GM18507 (cell line): ENCODE results near the gene DEFB124.
"Not testable (repeated sequence)": the region's sequence is repeated elsewhere in the genome, so short reads cannot be mapped to it uniquely, and the experiment has no call there.

ENCODE experiments used
- DNase-seq: peaks from one replicate; pipeline ENCODE4 v3.0.0; 2011; ENCODE audit warnings: low read depth; ENCODE audit not compliant: insufficient read length; ENCODE audit errors: extremely low spot score
- FAIRE-seq: peaks from 2 replicates; lab custom pipeline; 2011; peaks lifted over from hg19 to GRCh38; lab: Jason Lieb, UNC

The DEFB124 gene

DNA sequence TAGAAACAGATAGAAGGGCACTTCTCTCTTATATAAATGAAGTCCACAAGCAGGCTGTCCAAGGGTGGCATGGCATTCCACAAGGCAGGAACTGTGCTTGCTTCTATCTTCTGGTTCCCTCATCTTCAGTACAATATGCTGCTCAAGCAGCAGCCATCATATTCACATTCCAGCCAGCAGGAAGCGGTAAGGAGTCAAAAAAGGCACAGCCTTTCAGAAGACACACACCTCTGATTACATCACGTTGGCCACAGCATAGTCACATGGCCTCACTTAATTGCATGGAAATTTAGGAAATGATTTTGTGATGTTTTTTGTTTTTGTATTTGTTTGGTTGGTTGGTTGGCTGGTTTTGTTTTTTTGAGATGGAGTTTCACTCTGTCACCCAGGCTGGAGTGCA lies 19.2 kb upstream of the DEFB124 start:
- FAIRE-seq (no peak), DNase-seq (no peak)

DNA sequence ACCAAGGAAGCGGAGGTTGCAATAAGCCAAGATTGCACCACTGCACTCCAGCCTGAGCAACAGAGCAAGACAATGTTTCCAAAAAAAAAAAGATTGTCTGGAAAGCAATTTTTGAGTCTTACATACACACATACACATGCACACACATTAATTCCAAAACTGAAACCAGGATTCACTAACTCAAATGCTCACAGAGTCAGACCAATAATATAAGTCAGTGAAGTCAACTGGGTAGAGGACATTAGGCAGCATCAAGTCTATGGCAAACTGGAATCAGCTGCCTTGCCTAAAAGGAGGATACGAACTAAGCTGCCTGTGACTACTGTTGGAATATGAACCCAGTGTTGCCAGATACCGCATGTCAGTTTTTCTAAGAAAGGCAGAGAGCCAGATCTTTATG lies 15.8 kb upstream of the DEFB124 start:
- DNase-seq = no peak
- FAIRE-seq = no peak

DNA sequence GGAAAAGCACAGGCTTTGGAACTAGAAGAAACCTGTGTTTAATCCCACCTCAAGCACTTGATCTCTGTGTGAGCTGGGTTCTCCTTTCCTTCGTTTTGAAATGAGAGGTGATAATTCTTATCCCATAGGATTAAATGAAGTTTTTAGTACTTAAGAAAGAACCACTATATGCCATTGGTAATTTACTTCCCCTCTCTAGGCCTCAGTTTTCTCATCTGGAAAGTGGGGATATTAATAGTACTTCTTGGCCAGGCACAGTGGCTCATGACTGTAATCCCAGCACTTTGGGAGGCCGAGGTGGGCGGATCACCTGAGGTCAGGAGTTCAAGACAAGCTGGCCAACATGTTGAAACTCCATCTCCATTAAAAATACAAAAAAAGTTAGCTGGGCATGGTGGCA lies 14.2 kb upstream of the DEFB124 start:
- FAIRE-seq (no peak), DNase-seq (no peak)

DNA sequence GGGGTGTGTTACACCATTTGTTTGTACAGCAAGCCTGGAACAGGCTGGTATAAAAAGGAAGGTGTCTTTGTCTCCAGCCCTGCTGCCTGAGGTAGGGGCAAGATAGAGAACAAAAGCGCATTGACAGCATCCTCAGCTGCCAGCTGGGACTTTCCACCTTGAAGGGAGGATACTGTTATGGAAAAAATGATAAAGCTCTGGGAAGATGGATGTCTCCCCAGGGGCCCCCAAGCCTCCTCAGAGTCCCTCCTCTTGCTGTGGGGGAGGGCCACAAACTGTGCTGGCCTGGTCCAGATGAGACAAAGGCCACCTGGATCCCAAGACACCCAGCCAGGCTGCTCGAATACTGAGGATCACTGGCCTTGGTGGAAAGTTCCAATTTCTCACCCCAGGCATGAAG lies 13.2 kb upstream of the DEFB124 start:
- FAIRE-seq = no peak
- no peak for DNase-seq

DNA sequence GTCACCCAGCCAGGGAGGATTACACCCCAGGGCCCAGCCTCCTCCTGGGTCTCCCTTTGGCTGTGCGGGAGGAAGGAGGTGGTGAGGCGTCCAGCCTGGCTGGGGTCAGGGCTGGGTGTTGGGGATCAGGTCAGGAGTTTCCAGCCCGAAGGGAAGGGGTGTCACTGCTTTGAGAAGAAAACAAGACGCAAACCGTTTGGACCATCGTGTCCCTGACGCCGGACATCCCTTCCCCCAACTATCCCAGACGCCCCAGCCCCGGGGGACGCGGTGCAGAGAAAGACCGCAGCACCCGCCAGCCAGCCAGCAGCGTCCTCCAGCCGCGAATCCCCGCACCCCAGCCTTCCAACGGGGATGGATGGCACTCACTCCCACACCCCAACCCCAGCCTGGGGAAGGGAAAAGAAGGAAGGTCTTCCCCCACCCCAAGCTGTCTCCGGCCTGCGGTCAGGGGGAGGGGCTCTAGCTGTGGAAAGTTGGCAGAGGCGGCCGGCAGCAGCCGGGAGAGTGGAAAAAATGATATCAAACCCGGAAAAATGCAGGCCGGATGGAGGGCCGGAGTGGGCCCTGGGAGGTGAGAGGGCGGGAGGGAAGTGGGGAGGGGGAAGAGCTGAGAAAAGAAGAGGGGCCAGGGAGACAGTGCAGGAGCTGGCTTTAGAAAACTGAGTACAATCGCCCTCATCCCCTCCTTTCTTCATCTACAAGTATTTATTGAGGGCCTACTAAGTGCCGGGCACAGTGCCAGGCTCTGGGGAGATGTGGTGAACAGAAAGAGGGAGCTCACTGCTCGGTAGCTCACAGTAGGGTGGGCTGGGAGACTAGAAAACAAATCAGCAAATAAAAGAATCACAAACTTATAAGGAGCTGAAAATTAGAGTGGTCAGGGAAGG lies 10.8 kb upstream of the DEFB124 start:
- no peak for DNase-seq
- FAIRE-seq = no peak

DNA sequence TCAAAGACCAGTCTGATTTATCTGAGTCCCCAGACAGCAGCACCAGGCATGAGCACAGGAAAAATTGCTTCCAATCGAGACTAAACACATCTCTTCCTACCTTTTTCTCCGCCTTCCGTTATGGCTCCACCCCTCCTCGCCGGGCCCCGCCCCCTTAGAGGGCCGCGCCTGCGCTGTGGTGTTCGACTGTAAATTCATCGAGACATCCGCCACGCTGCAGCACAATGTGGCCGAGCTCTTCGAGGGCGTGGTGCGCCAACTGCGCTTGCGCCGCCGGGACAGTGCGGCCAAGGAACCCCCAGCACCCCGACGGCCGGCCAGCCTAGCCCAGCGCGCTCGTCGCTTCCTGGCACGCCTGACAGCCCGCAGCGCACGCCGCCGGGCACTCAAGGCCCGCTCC lies 9.1 kb upstream of the DEFB124 start:
- no peak for FAIRE-seq
- DNase-seq = no peak

DNA sequence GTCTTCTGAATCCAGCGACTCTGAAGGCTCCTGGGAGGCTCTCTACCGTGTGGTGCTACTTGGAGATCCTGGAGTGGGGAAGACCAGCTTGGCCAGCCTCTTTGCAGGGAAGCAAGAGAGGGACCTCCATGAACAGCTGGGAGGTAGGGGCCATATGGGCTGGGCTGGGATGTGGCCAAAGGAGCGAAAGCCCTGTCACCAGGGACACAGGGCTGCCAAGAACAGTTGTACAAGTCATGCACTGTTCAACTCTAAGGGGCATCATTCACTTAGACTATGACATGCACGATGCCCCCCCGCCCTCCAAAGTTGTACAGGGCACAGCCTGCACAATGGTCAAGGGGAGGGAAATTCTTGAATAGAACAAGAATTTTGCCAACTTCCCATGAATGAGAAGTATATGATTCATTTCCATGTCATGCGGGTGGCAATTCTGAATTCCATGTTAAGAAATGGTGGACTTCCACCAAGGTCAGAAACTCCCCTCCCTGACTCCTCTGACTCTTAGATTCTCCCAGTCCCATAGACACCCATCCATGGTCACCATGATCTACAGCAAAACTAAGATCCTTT lies 1.8 kb upstream of the DEFB124 start:
- no peak for DNase-seq
- no peak for FAIRE-seq

DNA sequence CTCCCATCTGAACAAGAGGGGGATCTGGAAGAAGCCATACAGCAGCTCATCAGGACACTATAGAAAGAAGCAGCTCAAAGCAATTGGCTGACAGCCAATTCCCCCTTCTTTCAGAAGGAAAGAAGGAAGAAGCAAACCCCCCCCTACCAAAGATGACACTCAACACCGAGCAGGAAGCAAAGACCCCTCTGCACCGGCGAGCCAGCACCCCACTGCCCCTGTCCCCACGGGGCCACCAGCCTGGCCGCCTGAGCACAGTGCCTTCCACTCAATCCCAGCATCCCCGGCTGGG lies 1.3 kb upstream of the DEFB124 start:
- no peak for FAIRE-seq
- no peak for DNase-seq

DNA sequence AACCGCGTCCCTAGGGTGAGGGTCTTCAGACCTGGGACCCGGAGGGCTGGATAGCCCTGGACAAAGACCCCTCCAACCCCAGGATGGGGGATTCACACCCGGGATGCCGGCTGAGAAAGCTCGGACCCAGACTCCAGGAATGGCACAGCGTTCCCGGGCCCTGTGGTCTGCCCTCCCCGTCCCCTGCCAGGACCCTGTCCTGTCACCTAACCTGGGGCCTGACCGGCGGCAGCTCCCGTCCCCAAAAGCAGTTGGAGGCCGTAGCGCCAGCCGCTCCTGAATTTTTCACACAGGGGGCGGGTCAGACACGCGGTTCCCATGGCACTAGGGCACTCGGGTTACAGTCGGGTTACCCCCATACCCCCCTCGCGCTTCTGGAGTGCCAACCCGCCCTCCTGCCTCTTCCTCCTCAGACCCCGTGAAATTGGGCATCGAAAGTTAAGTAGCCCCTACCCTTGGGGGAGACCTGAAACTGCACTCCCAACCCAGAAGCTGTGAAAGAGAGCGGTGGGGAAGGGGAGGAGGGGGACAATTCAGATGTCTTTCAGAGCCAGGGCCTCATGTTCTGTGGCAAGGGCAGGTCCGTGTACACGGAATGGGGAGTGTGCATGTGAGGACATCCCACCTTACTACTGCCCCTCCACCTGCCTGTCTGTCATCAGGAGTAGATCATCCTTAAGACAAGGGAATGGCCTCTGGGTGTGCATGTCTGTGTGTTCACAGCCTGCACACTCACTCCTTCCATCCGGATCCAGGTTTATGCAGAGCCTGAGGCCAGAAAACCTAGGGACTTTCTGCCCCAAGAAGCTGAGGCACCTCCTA lies 756 bp upstream of the DEFB124 start:
- no peak for FAIRE-seq
- DNase-seq = no peak

DNA sequence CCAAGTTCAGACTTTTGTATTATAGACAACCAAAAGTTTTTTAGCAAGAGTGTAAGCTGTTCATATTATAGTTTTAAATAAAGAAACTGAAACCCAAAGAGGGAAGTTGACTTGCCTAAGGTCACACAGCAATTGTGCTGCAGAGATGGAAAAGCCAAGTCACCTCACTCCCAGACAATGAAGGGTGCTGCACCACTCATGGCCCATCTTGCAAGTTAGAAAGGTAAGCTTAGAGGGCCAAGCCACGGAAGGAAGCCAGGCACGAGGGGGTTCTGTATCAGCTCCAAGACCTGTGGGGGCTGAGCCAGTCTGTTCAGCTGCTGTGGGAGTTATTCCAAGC lies 860 bp downstream of the DEFB124 start:
- DNase-seq (no peak), FAIRE-seq (peak; percentile 64)

DNA sequence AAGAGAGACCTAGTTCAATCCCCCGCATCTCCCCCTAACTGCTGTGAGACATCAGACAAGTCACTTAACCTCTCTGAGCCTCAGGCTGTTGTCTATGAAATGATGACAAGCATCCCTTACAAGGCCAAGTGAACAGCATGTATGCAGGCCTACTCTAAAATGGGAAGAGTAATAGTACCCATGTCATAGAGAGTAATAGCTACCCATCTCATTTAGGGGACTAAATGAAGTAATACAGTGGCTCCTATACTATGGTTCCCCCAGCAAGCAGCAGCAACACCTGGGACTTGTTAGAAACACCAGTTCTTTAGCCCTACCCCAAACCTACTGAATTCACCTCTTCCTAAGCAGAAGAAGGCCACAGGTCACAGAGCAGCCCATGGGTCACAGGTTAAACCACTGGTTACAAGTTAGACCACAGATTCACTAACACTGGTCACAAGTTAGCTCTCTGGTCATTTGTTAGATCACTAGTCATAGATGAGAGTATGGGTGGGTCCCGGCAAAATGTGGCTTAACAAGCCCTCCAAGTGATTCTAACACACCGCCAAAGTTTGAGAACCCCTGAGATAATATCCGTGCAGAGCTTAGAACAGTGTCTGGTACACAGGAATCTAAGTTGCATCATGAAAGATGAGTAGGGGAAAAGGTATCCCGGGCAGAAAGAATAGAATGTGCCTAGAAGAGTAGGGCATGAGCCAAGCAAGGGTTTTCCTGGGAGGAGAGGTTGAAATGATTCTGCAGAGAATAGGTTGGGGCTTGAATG lies 1.4 kb downstream of the DEFB124 start:
- DNase-seq (no peak), FAIRE-seq (no peak)

DNA sequence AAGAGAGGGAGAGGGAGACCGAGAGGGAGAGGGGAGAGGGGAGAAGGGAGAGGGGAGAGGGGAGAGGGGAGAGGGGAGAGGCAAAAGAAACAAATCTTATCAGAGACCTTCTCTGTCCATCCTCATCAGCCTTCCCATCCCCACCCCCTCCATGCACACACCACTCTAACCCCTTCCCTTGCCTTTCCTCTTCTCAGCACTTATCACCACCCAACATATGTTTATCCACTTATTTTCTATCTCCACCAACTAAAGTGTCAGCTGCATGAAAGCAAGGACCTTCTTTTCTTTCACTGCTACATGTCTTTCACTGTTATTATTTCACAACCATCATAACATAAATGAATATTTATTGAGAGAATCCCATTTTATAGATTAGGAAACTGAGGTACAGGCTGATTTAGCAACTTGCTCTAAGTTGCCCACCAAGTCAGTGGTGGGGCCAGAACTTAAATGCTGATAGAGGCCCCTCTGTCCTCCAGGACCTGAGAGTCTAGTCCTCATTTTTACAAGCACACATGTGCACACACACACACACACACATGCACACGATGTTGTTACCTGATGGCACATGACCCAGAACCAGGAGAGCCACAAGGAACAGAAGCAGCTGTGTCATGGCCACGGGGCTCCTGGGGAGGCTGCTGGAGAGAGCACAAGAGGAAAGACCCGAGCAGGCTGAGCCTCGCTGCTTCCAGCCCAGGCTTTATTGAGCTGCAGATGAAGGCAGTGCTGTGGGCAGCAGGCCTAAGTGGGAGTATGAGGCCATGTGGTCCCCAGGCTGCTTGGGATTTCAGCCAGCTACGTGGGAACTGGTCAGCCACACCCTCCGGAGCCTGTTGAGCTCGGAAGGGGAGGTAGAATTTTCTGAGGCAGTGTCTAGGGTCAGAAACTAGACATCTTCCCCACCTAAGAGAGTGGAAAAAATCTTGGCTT lies 2.3 kb downstream of the DEFB124 start:
- DNase-seq (no peak), FAIRE-seq (no peak)

DNA sequence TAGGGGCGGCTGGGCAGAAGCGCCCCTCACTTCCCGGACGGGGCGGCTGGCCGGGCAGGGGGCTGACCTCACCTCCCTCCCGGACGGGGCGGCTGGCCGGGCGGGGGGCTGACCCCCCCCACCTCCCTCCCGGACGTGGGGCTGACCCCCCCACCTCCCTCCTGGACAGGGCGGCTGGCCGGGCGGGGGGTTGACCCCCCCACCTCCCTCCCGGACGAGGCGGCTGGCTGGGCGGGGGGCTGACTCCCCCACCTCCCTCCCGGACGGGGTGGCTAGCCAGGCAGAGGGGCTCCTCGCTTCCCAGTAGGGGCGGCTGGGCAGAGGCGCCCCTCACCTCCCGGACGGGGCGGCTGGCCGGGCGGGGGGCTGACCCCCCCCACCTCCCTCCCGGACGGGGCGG lies 4.0 kb downstream of the DEFB124 start:
- not testable (repeated sequence) for FAIRE-seq, DNase-seq

DNA sequence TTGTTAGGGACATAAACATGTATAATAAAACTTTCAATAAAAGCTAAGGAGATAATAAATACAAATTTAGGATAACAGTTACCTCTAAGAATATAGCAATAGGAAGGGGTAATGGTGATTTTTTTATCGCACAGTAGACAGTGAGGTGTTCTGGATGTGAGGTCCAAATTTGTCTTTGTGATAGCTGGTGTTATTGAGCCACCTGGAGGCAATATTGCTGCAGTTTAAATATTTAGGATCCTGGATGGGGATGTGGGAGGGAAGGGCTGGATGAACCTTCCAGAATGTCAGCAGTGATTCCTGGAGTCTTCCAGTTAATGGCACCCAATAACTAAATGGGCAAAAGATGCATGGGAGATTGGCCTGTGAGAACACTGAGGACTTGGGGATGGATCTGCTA lies 20.6 kb downstream of the DEFB124 start:
- FAIRE-seq (no peak), DNase-seq (no peak)

DNA sequence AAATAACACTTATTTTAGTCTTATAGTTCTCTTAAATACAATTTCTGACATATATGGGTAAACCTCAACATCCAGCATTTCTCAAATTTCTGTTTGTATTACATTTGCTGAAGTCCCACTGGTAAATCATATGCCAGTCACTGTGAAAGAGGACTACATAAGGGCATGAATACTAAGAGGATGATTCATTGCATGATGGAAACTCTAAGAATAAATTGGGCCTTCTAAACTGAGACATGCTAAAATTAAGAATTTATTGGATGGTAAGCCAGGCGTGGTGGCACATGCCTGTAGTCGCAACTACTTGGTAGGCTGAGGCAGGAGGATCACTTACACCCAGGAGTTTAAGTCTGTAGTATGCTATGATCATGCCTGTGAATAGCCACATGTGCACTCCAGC lies 22.4 kb downstream of the DEFB124 start:
- no peak for DNase-seq
- no peak for FAIRE-seq

DNA sequence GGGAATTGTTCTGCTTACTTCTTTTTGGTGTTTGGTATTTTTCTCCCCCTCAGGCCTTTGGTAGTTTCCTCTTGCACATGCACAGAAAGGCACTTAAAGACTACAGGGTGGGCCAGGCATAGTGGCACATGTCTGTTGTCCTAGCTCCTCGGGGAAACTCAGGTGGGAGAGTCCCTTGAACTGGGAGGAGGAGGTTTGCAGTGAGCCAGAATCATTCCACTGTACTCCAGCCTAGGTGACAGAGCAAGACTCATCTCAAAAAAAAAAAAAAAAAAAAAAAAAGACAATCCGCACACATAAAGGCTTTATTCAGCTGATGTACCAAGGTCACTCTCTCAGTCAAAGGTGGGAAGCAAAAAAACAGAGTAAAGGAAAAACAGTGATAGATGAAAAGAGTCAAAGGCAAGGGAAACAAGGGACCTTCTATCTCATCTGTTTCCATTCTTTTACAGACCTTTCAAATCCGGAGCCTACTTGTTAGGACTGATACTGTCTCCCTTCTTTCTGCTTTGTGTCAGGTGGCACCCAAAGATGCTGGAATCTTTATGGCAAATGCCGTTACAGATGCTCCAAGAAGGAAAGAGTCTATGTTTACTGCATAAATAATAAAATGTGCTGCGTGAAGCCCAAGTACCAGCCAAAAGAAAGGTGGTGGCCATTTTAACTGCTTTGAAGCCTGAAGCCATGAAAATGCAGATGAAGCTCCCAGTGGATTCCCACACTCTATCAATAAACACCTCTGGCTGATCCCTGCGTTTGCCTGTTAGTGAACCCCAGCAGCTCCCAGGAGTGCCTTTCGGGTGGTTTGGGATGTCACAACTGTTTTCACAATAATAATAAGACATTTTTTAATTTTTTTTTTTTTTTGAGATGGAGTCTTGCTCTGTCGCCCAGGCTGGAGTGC lies 25.2 kb downstream of the DEFB124 start:
- FAIRE-seq (no peak), DNase-seq (no peak)

DNA sequence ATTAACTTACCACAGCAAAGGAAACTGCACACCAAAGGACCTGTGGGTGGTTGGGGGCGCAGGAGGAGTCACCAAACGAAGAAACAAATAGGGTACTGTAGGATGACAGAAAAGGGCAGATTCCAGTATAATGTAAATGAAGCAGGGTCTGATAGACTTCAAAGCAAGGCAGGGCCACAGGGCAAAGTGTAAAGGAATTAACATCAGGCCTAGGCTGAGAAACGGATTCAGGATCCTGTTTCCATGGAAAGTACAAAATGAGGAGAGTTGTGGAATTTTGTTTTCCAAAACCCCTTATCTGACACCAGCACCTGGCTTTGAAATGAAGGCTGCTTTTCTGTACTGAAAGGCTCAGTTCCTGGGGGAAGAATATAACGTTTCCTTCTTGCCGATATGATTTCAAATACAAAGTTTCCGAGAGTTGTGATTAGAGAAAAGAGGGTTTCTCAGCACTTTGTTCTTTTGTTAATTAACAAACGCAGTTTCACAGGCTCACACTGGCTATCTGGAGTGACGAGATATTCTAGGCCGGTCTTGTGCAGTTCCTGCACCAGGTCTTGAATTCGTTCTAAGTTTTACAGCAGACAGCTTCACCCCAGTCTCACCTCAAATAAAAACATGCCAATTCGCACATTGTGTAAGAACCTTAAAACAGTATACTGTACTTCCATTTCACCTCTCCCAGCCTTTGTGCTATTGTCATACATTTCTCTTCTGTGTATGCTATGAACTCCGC lies 28.7 kb downstream of the DEFB124 start:
- DNase-seq = no peak
- FAIRE-seq = no peak
